Limb (tissue), 2 donors: Measurements from ENCODE around the gene CRYBG1.

Source experiments
- DNase-seq, 2 donors: peaks; one replicate each; pipeline ENCODE4 v3.0.0-alpha.2; 2016; ENCODE audit errors: extremely low spot score in 2 of 2

CRYBG1 gene

DNA sequence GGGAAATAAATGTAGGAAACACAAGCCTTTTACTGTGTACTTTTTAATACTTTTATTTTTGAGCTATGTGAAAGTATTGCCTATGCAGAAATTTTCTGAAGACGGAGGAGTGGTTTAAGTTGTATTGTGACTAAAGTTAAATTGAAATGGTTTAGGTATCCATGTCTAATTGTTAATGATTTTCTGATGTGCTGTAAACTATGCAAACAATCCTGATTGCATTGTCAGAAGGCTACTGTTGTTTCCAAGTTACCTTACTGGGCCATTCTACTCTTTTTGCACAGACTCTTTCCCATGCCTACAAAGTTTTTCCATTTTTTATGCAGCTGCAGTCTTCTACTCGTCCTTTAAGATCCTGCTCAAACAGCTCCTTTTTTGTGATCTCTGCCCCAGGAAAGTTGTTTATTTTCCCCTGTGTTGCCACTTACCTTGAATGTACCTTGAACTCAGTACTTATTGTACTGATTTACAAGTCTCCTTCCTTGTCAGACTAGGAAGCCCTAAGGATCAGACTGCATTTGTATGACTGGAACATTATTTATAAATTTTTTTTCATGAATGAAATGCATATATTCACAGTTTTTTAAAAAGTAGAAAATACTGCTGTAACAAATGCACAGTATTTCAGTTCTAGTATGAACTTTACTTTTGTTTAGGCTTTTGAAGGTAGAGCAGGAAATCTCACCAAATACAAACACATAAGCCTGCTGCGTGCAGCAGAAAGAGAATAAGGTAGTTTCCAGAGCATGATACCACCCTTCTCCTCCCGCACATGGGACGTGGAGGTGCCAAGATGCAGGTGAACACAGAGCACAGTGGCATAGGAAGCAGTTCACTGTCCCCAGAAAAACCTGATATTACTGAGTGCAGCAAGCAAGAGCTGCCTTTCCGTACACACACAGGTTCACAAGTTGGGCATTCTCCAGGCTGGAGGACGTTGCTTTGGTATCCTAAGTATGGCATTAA lies 97.8 kb downstream of the CRYBG1 start:
- DNase-seq: no peak

DNA sequence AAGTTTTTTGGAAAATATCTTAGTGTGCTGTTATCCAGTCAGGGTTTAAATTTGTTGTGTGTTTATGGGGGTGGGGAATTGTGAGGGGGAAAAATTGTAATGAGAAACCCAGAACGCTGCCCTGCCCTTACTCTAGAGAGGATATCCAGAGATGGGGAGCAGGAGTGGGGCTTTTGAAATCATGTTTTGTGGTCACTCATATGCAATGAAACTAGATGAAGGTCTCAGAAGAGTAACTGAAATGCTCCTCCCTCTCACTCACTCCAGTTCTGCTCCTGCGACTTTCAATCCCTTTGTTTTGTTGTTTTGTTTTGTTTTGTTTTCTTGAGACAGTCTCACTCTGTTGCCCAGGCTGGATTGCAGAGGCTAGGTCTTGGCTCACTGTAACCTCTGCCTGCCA lies 100.0 kb downstream of the CRYBG1 start:
- no peak for DNase-seq

DNA sequence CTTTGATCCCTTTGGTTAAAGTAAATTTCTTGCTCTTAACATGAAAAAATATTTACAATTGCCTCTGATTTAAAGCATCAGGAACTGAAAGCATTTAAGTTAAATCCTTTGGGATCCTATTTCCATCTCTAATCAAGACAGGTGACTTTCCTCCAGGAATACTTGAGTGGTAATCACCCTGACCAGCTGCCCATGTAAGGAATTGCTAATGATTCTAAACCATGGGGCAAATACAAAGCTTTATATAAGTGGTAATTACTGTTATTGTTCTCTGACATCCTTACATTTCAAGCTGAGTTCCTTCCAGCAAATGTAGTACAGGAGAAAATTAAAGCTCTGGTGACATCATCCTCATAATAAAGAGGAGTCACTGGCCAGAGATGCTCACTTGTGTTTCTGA lies 100.6 kb downstream of the CRYBG1 start:
- no peak for DNase-seq

DNA sequence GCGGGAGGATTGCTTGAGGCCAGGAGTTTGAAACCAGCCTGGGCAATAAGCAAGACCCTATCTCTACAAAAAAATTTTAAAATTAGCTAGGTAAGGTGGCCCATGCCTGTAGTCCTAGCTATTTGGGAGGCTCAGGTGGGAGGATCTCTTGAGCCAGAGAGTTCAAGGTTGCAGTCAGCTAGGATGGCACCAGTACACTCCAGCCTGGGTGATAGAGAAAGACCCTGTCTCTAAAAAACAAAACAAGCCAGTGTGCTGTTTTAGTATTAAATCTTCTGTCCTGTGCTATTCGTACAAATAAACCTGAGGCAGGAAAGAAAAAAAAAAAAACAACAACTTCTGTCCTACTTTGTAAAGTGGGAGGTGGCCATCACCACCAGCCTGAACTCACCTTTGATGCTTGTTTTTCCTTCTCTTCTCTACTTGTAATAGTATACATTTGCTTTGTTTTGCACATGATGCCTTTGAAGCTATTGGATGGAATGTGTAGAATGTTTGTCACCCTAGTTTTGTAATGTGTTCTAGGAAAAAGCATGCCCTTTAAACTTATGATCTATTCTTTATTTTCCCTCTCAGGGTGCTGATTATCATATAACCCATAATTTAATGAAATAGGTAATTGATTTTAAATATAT lies 102.5 kb downstream of the CRYBG1 start:
- no peak for DNase-seq

DNA sequence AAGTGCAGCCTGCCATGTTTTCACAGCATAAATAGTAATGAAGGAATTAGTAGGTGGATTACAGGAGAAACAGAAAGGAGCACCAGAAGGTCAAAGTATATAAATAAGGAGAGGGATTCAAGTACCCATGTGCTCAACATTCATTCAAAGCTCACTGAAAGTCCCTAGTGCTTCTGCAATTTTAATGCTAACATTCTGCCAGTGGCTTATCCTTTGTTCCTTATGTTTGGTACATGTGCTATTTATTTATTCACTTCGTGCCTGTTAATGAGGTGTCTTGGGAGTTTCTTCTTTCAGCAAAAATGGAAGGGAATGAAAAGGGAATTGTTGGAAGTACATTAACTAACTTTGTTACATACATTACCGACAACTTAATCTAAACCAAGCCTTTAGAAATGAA lies 105.7 kb downstream of the CRYBG1 start:
- no peak for DNase-seq

DNA sequence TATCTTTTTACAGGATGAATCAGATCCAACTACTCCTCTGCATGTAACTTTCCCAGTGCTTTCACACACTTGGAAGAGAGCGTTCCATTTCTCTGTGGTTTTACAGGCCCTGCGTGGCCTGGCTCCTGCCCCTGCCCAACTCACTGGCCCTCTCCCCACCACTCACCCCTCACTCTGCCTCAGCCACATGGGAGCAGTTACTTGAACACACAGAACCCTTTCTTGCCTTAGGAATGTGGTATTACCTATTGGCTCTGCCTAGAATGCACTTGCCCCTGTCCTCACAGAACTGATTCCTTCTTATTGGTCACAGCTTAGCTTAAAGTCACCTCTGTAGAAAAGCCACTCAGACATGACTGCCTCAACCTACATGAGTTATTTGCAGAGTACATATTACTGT lies 108.4 kb downstream of the CRYBG1 start:
- no peak for DNase-seq

DNA sequence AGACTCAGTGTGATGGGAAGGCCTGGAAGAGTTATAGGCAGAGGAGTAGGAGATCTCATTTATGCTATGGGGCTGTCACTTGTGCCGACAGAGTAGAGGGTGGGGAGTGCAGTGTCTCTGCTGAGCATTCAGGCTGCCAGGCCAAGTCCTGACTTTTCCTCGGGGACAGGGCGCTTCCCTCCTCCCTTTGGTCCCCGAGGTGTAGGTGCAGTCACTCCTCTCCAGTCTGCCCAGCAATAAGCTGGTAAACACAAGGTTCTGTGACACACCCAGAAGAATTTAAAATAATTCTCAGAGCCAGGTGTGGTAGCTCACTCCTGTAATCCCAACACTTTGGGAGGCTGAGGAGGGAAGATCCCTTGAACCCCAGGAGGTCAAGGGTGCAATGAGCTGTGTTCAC lies 109.4 kb downstream of the CRYBG1 start:
- DNase-seq: no peak

DNA sequence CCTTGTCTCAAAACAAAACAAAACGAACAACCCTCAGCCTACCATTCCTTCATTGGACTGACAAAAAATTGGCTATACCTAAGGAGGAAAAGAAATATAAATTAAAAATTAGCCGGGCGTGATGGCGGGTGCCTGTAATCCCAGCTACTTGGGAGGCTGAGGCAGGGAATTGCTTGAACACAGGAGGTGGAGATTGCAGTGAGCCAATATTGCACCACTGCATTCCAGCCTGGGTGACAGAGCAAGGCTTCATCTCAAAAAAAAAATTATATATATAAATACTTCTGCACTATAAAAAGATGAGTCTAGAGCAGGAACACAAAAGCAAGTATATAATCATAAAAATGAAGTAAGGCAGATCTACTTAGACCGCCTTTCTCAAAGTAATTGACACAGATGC lies 109.8 kb downstream of the CRYBG1 start:
- DNase-seq: no peak

DNA sequence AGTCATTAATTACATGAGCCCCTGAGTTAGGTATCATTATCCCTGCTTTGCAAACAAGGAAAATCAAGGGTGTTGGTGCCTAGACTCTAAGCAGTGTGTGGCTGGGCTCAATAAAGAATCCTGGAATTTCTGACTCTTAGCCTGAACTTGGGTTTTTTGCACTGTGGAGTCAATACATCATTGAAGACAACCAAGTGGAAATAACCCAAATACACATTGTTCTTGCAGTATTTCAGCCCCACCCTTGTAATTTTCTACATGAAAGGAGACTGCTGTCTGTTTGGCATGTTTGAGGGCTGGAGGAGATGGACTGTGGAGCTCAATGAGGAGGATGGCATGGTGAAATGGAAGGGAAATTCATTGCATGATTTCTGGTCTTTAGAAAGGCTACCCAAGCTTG lies 110.3 kb downstream of the CRYBG1 start:
- no peak for DNase-seq

DNA sequence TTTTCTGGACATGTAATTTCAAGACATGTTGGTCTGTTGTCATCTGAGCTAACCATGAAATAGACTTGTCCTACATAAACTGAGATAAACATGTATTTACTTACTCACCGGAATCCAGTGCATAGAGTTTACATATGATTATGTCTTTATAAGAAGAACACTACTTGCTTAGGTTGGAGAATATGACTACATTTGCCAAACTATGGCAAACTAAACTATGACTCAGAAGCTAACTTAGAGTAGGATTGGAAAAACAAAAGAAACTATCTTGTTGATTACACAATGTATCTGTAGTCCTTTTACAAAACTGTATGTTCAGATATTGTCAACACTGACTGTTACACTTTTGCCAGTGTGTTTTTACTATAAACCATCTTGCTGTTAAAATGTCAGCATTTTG lies 113.3 kb downstream of the CRYBG1 start:
- DNase-seq: no peak

DNA sequence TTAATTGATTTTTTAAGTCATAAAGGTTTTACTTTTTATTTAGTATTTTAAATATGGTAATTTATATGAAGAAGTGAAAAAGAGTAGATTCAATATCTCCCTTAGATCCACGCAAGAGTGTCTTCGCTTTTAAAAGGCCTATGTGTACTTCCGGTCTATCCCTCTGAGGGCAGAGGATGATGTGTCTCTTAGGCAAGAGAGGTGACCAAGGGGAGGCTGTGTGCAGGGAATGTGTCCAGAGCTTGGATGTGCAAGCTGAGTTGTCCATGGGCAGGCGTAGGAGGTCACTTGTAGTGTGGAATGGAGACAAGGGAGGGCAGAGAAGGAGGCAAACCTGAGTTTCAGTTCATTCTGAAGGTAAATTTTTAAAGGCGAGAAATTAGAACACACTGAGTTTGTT lies 113.9 kb downstream of the CRYBG1 start:
- DNase-seq: no peak

DNA sequence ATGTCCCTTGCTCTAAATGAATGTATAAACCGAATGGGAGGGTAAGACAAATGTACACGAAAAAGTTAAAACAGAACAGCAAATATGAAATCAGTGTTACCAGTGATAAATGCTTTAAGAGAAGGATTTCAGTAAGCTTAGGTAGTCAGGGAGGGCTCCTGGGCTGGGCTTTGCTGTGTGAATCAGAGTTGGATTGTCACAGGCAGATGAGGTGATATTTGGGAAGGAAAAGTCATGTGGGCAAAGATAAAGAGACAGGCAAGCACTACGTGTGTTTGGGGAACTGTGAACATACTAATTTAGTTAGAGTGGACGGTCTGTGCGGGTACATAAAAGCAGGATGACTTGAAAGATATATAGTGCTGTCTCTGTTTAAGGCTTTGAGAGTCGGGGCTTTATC lies 114.8 kb downstream of the CRYBG1 start:
- no peak for DNase-seq

DNA sequence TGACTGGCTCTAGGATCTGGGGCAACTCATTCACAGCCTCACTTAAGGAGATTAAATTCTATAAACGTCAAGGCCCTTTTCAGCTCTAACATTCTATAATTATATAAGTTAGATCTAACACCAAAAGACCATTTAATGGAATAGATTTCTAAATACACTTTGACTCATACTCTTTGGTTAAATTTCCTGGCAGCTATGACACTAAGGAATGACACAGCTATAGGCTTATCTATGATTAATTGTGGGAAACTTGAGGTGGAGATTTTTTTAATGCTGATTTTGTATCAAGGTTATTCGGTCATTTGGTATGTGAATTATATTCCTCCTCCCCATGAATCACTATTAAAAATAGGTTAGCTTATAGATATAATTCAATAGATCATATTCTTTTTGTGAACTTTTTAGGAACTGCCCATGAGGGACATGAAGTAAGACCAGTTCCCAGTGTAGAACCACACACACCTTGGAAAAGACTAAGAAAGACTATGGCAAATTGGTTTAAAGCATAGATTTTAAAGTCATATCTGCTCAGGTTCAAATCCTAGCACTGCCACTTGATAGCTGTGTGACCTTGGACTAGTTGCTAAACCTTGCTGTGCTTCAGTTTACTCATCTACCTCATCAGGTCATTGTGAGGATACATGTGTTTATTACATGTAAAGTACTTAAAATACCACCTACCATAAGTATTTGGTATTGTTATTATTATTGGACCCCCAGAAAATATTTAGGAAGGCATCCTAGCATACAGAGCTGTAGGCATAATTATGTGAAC lies 116.0 kb downstream of the CRYBG1 start:
- DNase-seq: no peak

DNA sequence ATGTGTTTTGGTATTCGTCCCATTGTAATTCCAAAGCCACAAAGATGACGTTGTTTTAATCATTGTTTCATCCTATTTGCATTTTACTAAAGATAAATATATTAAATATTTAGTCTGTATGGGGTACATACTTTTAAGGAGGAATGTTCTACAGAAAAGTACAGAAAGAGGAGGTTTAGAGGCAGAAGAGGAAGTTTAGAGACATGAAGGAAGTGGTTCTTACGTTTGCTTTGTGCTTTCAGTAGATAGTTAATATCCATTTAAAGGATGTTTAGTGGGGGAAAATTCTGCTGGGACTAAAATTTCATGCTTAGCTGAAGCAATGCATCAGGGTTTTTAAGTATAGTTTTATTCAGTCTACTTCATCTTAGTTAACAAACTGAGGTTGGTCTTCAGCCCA lies 116.6 kb downstream of the CRYBG1 start:
- DNase-seq: no peak

DNA sequence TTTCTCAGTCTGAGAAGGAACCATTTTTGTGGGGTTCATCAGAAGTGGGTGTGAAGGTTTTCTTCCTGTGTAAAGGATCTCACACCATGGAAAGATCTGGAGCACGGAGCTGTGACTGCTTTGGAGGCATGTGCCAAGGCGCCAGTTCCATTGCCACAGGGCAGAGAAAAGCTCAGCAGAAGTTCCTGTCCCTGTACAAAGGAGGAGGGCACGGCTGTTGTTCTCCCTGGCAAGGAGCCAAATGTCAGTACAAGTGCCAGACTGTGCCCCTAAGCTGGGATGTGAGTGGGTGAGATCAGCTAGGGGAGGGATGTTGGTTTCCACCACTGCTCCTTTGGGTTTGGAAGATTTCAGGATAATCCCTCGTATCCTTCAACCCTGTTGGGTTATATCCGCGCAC lies 117.3 kb downstream of the CRYBG1 start:
- DNase-seq: no peak

DNA sequence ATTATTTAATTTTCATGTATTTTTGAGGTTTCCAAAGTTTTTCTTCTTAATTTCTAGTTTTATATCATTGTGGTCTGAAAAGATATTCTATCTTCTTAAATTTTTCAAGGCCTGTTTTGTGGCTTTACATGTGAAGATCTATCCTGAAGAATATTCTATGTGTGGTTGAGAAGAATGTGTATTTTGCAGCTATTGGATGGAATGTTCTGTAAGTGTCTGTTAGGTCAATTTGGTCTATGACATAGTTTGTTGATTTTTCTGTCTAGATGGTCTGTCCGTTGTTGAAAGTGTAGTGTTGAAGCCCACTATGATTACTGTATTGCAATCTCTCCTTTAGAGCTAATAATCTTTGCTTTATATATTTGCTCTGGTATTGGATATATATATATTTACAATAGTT lies 125.7 kb downstream of the CRYBG1 start:
- DNase-seq: no peak

DNA sequence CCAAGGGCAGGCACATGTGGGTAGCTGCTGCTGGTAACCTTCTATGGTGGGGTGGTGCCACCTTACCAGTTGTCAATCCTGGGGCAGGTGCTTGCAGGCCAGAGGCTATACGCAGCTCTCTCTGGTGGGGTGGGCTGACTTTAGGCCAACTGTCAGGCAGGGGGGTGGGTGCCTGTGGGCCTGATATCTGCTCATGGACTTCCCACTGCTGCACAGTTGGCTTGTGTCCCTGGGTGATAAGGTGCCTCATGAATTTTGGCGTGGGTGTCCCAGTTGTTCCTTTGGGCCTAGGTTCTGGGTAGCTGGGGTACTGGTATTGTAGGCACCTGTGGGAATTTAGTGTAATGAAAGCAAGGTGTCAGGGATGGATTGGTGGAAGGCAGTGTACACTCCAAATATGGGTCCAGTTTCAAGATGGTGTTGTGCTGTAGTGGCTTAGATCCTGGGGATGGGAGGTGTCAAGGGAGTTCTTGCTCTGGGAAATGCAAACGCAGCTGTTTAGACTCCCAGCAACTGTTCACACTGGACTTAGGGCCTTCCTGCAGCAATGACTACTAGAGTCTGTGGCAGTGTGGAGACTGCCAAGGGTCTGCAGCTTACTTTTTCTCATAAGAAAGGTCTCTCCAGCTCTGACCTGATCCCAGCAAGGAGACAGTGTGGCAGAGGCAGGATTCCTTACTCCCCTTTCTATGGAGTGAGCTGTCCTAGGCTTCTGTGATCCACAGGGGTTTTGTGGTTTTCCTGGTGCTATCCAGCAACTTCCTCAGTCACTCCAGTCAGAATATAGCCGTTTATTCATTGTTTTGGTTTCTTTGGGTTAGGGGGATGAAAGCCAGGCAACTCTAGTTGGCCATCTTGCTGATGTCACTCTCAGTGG lies 128.2 kb downstream of the CRYBG1 start:
- DNase-seq: no peak

DNA sequence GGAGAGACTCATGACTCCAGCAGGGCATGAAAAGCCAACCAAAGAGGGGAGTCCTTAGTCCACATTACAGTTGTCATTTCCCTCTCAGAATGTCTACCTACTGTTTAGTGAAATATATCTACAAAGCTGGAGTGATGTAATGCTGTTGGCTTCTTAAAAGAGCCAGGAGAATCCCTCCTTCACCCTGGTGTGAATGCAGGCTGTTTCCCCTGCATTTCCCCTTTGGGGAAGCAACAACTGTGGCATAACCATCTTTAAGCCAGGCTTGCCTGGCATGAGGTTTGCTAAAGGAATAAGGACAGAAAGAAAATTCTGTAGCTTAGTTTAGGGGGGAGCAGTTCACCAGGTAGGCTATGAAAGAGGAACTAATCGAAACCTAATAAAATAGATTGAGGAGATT lies 129.5 kb downstream of the CRYBG1 start:
- DNase-seq: no peak

DNA sequence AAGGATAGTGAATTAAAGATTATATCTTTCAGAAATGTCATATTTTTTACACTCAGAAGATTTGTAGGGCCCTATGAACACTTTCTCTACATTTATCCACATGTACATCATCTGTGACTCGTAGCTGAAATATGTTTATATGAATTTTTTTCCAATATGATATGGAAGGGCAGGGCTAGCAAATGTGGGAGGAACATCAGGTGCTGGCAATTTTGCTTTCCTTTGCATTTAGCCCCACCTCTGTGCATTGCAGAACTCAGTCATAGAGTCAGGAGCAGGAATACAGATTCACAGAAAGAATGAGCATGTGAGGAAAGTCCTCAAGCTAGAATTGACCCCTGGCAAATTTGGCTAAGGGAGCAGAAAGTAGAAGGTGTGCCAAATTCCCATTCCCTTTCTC lies 129.9 kb downstream of the CRYBG1 start:
- DNase-seq: no peak

DNA sequence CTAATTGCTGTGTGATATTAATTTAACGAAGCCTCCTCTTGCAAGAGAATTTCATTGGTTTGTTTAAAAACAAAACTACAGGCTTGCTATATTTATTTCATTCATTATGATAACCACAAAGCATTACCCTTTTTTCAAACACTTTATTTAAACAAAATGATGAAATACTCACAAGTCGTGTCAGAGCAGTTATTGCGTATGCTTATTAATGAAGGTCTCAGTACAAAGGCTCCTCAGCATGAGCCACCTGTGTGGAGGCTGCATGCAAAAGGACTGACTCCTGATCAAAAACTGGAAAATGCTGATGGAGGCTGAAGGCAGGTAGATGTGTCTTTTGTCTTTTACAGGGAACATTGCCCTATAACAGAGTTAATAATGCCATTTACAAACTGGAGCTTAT lies 130.5 kb downstream of the CRYBG1 start:
- no peak for DNase-seq

DNA sequence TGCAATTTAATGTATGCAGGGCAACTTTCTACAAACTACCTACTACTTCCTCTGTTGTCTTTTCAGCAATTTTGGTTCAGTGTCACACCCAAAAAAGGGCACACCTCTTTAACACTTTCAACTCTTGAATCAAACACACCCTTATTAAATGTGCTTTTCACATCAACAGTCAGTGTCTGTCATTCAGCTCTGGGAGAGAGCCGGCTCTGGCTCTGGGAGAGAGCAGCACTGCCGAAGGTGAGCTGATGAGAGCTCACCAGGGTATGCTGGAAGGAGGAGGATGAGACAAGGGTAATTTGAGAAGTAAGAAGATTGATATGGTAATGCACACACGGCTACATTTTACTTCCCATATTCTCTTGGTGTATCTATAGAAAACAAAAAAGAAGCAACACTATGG lies 134.5 kb downstream of the CRYBG1 start:
- DNase-seq: no peak
